GM21825 (cell line): ENCODE results near the gene SIGLEC14.
"Not testable (repeated sequence)": the region's sequence is repeated elsewhere in the genome, so short reads cannot be mapped to it uniquely, and the experiment has no call there.

ENCODE experiments used
- ATAC-seq: cut with Tn5 transposase; IDR thresholded peaks from one replicate; pipeline ENCODE4 v1.9.1; 2021; ENCODE audit warnings: mild to moderate bottlenecking, moderate library complexity; ENCODE audit not compliant: unreplicated experiment

The SIGLEC14 gene

GRCh38 chr19:51646730-51647129 lies at the start of gene SIGLEC14:
Gene SIGLEC14 (minus strand): TSS chr19:51646825. CDS start chr19:51646759, 66 bp downstream.
- not testable (repeated sequence) for ATAC-seq

- ATAC-seq = no peak
Measured at GRCh38 chr19:51695702-51696315, 49.2 kb upstream of the SIGLEC14 start.

DNA sequence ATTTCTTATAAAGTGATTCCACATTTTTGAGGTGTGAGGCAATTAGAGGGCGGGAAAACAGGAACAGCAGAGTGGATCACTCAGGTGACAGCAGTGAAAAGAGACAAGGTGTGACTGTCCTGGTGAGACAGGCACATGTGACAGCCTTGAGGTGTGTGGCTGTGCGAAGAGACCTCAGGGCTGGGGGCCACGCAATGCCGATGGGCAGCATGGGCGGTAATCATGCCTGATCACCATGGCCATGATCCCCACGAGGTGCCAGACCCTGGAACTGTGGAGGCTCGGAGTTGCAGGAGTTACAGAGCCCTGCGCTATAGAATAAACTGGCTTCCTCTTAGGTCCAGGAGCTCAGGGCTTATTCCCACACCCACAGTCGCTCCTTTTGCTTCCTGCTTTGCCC lies 48.5 kb upstream of the SIGLEC14 start:
- no peak for ATAC-seq

- ATAC-seq = no peak
Measured at GRCh38 chr19:51694318-51695085, 47.9 kb upstream of the SIGLEC14 start.

DNA sequence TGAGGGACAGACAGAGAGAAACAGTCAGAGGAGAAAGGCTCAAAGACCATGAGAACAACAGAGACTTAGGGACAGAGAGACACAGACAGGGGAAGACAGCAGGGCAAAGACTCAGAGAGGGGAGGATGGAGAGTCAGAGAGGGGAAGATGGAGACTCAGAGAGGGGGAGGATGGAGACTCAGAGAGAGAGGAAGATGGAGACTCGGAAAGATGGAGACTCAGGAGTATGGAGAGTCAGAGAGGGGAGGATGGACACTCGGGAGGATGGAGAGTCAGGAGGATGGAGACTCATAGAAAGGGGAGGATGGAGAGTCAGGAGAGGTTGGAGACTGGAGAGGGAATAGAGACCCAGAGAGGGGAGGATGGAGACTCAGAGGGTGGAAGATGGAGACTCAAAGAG lies 47.2 kb upstream of the SIGLEC14 start:
- ATAC-seq = no peak

- no peak for ATAC-seq
Measured at GRCh38 chr19:51693260-51693659, 46.6 kb upstream of the SIGLEC14 start, which contains the start of gene SPACA6. Gene SPACA6 (plus strand): TSS chr19:51693330. CDS start chr19:51693527, 197 bp downstream.

GRCh38 chr19:51692468-51692867 lies 45.8 kb upstream of the SIGLEC14 start:
- no peak for ATAC-seq

GRCh38 chr19:51691584-51692428 lies 45.2 kb upstream of the SIGLEC14 start:
- no peak for ATAC-seq

- no peak for ATAC-seq
Measured at GRCh38 chr19:51691074-51691583, 44.5 kb upstream of the SIGLEC14 start.

DNA sequence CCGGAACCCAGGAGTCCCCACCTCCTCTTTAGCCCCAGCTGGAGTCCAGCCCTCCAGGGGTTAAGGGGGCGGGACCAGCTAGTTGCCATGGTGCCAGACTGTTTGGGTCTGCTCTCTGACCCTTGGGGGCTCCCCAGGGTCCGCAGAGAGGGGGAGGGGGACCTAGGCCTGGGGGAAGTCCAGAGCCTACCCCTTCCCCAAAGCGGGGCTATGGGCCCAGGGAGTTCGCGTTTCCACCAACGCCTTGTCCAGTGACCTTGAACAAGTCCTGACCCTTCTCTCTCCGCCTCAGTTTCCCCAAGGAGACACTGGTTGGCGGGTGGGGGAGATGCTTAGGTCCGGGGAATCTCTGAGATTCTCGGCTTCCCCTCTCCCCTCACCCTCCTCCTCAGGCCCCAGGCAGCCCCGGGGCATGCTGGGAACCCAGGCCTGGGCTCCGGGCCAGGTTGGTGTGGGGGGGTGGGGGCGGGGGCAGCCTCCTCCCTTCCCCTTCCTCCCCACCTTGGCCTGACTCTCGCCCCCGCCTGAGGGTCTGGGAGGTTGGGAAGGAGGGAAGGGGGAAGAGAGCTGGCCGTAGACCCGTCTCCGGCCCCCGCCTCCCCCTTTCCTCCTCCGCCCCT lies 43.9 kb upstream of the SIGLEC14 start:
- no peak for ATAC-seq

- no peak for ATAC-seq
Measured at GRCh38 chr19:51689751-51690453, 43.3 kb upstream of the SIGLEC14 start.

DNA sequence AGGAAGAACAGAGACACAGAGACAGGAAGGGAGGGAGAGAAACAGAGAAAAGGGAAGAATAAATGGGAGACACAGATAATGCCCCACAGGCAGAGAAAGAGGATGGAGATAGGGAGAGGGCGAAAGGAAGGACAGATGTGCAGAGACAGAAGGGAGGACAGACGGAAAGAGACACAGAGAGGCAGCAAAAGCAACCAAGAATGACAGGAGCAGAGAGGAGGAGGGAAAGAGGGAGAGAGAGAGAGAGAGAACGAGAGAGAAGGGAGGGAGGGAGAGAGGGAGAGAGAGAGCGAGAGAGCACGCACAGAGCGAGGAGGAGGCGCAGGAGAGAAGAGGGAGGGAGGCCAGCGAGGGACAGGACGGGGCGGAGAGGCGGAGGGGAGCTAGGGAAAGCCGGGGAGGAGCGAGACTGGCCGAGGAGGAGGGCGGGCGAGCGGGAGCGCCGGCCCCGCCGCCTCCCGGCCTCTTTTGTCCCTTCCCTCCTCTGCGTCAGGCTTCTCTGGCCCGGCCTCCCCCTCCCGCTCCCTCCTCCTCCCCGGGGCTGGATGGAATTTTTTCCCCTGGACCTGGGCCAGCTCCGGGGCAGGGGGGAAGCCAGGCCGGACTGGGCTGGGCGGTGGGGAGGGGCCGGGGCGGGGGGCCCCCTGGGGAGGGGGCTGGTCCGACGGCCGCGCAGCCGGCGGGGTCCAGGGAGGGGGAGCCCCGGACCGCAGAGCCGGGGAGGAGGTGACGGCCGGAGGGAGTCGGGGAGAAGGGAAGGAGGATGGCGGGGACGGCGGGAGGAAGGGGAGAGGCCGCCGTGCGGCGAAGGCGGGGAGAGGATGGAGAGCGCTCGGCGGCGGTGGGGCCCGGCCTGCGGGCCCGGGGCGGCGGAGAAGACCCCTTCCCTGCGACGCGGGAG lies 42.3 kb upstream of the SIGLEC14 start:
- ATAC-seq = no peak

DNA sequence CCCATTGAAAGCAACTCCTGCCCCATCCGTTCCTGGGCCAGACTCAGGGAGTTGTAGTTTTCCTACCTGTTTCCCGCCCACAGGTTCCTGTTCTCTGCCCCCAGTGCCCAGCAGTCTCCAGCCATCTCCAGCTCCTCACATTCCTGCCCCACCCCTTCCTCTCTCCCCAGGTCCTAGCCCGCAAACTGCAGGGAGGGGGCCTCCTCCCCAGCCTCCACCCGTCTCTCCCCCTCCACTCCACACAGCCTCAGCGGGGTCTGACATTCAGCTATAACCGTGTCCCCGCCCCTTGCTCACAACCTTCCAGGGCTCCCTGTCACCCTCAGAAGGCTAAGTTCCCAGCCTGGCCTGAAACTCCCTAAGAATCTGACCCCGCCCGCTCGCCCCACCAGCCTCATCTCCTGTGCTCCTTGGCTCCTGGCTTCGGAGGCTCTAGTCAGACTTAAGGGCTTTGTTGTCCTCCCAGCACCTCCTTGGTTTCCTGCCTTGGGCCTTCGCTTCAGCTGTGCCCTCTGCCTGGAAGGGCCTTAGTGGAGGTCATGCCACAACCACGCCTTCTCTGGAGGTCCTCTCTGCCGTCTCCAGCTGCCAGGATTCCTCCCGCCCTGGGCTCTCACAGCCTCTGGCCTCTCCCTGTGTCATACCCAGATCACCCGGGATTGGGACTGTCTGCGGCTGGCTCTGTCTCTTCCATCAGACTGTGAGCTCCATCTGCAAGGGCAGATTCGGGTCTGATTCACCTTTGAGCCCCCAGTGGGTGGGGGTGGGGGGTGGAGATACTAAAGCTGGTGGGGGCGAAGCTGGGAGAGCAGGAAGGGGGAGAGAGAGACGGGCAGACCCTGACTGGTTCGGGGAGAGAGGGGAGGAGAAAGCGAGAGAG lies 41.4 kb upstream of the SIGLEC14 start:
- ATAC-seq = no peak

DNA sequence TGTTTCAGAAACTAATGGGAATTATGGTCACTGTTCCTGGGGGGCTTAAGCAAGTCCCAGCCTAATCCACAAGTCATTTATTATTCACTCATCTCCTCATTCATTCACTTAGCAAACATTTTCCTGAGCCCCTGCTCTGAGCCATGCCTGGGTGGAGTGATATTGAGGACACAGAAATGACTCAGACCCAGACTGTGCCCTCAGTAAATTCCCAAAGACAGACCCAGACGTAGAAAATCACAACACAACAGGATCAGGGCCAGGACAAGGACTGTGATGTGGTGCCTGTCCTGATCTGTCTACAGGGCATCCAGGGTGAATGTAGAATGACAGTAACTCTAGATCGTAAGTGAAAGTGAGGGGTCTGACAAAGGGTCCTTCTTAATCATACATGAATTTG lies 39.5 kb upstream of the SIGLEC14 start:
- no peak for ATAC-seq

- no peak for ATAC-seq
Measured at GRCh38 chr19:51681286-51681941, 34.8 kb upstream of the SIGLEC14 start.

GRCh38 chr19:51680474-51680873 lies 33.8 kb upstream of the SIGLEC14 start:
- no peak for ATAC-seq

DNA sequence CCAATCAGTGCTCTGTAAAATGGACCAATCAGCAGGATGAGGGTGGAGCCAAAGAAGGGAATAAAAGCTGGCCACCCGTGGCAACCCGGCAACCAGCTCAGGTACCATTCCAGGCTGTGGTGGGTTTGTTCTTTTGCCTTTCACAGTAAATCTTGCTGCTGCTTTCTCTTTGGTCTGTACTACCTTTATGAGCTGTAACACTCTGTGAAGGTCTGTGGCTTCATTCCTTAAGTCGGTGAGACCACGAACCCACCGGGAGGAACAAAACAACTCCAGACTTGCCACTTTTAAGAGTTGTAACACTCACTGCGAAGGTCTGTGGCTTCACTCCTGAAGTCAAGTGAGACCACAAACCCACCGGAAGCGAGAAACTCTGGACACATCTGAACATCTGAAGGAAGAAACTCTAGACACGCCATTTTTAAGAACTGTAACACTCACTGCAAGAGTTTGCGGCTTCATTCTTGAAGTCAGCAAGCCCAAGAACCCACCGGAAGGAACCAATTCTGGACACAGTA lies 30.0 kb upstream of the SIGLEC14 start:
- ATAC-seq = no peak
